Measurements from ENCODE around the gene ATF4.

- TF ChIP-seq CTCF (tag by site-specific recombination; IDR thresholded peaks at IDR 0.05), result no peak
- TF ChIP-seq ZNF629 (tag by site-specific recombination; IDR thresholded peaks at IDR 0.05), result no peak
- TF ChIP-seq HIC1 (tag by site-specific recombination; IDR thresholded peaks at IDR 0.05), result no peak
- no peak for TF ChIP-seq HOXA7 (CRISPR knock-in tag; IDR thresholded peaks at IDR 0.05; ENCODE audit: borderline replicate concordance)
- TF ChIP-seq TCF7L2 (IDR thresholded peaks at IDR 0.05; ENCODE audit: borderline replicate concordance, low read depth, low read length), result no peak
Measured at GRCh38 chr22:39536711-39537110, 16.3 kb downstream of the ATF4 start.
